GM12873 (cell line): ENCODE measurements around the gene JADE2.

Experiments
- TF ChIP-seq, protein P1 (sequence below): IDR thresholded peaks from 2 replicates; pipeline ENCODE4 v1.5.1; 2012; ENCODE audit warnings: low read depth, mild to moderate bottlenecking, moderate library complexity, low read length, control low read depth; ENCODE audit not compliant: insufficient read depth; ENCODE audit errors: missing control alignments

The JADE2 gene

DNA sequence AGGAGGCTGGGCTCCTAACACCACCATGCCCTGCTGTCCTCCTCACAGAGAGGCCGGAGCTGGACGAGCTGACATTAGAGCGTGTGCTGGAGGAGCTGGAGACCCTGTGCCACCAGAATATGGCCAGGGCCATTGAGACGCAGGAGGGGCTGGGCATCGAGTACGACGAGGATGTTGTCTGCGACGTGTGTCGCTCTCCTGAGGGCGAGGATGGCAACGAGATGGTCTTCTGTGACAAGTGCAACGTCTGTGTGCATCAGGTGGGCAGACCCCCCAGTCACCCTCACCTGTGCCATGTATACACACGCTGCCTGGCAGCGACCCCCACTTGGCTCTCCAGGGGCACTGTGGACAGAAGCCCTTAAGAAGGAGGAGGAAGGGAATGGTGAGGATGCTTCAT lies 35.2 kb downstream of the JADE2 start:
- TF ChIP-seq, protein P1, sequence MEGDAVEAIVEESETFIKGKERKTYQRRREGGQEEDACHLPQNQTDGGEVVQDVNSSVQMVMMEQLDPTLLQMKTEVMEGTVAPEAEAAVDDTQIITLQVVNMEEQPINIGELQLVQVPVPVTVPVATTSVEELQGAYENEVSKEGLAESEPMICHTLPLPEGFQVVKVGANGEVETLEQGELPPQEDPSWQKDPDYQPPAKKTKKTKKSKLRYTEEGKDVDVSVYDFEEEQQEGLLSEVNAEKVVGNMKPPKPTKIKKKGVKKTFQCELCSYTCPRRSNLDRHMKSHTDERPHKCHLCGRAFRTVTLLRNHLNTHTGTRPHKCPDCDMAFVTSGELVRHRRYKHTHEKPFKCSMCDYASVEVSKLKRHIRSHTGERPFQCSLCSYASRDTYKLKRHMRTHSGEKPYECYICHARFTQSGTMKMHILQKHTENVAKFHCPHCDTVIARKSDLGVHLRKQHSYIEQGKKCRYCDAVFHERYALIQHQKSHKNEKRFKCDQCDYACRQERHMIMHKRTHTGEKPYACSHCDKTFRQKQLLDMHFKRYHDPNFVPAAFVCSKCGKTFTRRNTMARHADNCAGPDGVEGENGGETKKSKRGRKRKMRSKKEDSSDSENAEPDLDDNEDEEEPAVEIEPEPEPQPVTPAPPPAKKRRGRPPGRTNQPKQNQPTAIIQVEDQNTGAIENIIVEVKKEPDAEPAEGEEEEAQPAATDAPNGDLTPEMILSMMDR: no peak

DNA sequence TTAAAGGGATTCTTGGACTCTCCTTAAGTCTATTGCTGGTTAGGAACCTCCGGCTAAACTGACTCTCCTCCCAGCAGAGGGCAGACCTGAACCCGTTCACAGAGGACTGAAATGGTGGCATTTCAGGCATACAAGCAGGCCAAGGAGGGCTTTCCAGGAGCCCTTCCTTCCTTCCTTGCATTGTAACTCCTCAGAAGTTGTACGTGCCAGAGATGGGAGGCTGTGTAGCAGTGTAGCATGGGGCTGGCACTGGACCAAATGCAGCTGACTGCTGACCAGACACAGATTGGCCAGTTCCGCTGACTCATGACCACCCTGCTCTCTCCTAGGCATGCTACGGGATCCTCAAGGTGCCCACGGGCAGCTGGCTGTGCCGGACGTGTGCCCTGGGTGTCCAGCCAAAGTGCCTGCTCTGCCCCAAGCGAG lies 36.4 kb downstream of the JADE2 start:
- TF ChIP-seq, protein P1: peak; percentile 36

DNA sequence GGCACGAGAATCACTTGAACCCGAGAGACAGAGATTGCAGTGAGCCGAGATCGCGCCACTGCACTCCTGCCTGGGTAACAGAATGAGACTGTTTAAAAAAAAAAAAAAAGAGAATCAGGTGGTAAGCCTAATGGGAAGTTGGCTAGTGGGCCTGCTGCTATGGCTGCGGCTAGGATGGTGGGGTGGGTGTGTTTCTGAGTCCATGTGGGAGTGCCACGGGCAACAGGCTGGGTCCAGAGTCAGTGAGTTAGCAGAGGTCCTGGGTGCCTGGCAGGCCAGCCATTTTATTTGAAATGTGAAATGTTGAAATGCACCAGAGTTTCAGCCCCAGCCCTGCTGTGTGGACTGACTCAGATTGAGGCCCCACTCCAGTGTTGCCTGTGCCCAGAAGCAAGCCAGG lies 37.8 kb downstream of the JADE2 start:
- TF ChIP-seq, protein P1: no peak

DNA sequence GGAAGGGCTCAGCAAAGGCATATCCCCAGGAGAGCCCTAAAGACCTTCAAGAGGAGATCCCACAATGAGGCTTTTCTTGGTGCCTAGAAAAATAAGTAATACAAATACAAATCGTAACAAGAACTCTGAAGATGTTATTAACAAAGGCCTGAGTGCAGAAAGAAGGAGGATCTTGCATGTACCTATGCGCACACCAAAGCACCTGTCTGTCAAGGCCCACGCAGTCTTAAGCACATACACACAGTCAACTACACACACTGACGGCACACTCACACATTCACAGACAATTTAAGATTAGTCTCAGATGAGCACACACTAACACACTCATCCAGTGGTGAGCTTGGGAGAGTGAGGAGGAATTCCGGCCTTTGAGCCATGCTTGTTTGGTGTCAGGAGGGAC lies 38.5 kb downstream of the JADE2 start:
- TF ChIP-seq, protein P1: no peak

DNA sequence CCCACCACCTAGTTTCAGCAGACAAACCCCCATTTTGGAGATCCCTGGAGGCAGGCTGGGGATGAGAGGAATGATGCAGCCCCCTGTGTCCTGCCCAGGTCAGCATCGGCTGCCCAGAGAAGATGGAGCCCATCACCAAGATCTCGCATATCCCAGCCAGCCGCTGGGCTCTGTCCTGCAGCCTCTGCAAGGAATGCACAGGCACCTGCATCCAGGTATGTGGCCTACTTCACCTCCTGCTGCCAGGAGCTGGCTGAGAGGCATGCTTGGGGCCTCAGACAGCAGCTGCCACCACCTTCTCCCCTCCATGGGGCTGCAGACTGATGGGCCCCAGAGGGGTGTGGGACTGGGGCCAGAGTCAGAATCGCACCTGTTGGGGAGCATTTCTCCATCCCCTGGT lies 38.9 kb downstream of the JADE2 start:
- TF ChIP-seq, protein P1: no peak

DNA sequence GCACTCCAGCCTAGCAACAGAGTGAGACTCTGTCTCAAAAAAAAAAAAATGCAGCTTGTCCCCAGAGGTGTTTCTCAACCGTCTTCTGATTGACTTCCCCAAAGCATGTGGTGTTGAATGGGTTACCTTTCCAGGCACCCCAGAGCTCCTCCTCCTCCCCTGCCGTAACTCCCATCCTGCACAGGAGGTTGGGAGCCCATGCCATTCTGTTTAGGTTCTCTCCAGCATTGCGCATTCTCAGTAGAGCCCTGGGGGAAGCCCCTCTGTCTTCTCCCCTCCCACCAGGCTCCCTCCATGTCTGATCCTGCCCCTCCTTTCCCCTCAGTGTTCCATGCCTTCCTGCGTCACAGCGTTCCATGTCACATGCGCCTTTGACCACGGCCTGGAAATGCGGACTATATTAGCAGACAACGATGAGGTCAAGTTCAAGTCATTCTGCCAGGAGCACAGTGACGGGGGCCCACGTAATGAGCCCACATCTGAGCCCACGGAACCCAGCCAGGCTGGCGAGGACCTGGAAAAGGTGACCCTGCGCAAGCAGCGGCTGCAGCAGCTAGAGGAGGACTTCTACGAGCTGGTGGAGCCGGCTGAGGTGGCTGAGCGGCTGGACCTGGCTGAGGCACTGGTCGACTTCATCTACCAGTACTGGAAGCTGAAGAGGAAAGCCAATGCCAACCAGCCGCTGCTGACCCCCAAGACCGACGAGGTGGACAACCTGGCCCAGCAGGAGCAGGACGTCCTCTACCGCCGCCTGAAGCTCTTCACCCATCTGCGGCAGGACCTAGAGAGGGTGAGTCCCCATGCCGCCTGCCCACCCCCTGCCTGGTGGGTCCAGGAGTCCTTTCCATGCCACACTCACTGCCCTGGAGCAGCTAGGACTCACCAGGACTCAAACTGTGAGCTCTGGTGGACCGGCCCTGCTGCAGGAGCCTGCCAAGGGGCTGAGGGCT lies 40.6 kb downstream of the JADE2 start:
- TF ChIP-seq, protein P1: no peak

DNA sequence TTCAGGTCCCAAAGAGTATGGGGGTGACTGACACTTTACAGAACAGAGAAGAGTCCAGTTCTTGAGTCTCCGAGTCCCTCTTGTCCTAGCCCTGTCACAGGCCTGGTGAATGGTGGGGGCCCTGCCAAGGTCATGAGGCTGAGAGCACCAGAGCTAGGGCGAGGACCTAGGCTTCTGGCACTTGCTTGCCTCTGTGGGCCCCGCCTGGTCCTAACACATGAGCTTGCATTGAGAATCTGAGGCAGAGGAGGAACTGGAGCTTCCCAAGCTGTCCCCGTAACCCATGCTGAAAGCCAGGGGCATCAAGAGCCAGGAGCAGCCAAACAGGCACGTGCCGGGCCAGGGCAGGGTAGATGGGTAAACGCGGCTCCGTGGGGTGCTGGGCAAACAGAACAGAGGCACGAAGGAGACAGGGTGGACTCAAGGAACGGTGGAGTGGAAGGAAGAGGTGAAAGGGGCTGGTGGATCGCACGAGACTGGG lies 41.3 kb downstream of the JADE2 start:
- TF ChIP-seq, protein P1: no peak
